ENCODE results near the gene ST7.
"Not testable (repeated sequence)": the region's sequence is repeated elsewhere in the genome, so short reads cannot be mapped to it uniquely, and the experiment has no call there.

ST7 gene

GRCh38 chr7:117210397-117210796, 257.1 kb downstream of the ST7 start:
- in situ Hi-C loops (cut with MboI; ENCODE audit: low sequenced_read_pairs), result no loop called here

- in situ Hi-C loops (cut with MboI; ENCODE audit: low sequenced_read_pairs), result no loop called here
These were observed 257.6 kb downstream of the ST7 start for GRCh38 chr7:117210908-117211307.

- in situ Hi-C loops (cut with MboI; ENCODE audit: low sequenced_read_pairs), result no loop called here
These were observed 258.3 kb downstream of the ST7 start for GRCh38 chr7:117211614-117212013.

- in situ Hi-C loops (cut with MboI; ENCODE audit: low sequenced_read_pairs), result no loop called here
These were observed 259.9 kb downstream of the ST7 start for GRCh38 chr7:117212969-117213877.

- in situ Hi-C loops (cut with MboI; ENCODE audit: low sequenced_read_pairs), result no loop called here
These were observed 262.7 kb downstream of the ST7 start for GRCh38 chr7:117216010-117216409.

- in situ Hi-C loops (cut with MboI; ENCODE audit: low sequenced_read_pairs), result no loop called here
These were observed 263.3 kb downstream of the ST7 start for GRCh38 chr7:117216436-117217069.

- in situ Hi-C loops (cut with MboI; ENCODE audit: low sequenced_read_pairs), result no loop called here
These were observed 264.1 kb downstream of the ST7 start for GRCh38 chr7:117217106-117218035.

- in situ Hi-C loops (cut with MboI; ENCODE audit: low sequenced_read_pairs), result no loop called here
These were observed 265.4 kb downstream of the ST7 start for GRCh38 chr7:117218700-117219099.

GRCh38 chr7:117219485-117219884, 266.2 kb downstream of the ST7 start:
- in situ Hi-C loops (cut with MboI; ENCODE audit: low sequenced_read_pairs), result no loop called here

- in situ Hi-C loops (cut with MboI; ENCODE audit: low sequenced_read_pairs), result no loop called here
These were observed 267.5 kb downstream of the ST7 start for GRCh38 chr7:117220836-117221235.

- in situ Hi-C loops (cut with MboI; ENCODE audit: low sequenced_read_pairs), result no loop called here
These were observed 272.2 kb downstream of the ST7 start for GRCh38 chr7:117225536-117225935.

- in situ Hi-C loops (cut with MboI; ENCODE audit: low sequenced_read_pairs), result no loop called here
These were observed 273.8 kb downstream of the ST7 start for GRCh38 chr7:117227091-117227490.

- in situ Hi-C loops (cut with MboI; ENCODE audit: low sequenced_read_pairs), result no loop called here
These were observed 276.0 kb downstream of the ST7 start for GRCh38 chr7:117229350-117229749.

- in situ Hi-C loops (cut with MboI; ENCODE audit: low sequenced_read_pairs), result no loop called here
These were observed 277.2 kb downstream of the ST7 start for GRCh38 chr7:117230276-117231046.

- in situ Hi-C loops (cut with MboI; ENCODE audit: low sequenced_read_pairs), result no loop called here
These were observed 277.7 kb downstream of the ST7 start for GRCh38 chr7:117231047-117231359.

- in situ Hi-C loops (cut with MboI; ENCODE audit: low sequenced_read_pairs), result no loop called here
These were observed 284.3 kb downstream of the ST7 start for GRCh38 chr7:117237646-117238045.

- in situ Hi-C loops (cut with MboI; ENCODE audit: low sequenced_read_pairs), result no loop called here
These were observed 285.2 kb downstream of the ST7 start for GRCh38 chr7:117238472-117238871.

GRCh38 chr7:117238937-117239336, 285.6 kb downstream of the ST7 start:
- in situ Hi-C loops (cut with MboI; ENCODE audit: low sequenced_read_pairs), result no loop called here

GRCh38 chr7:117241088-117241487, 287.8 kb downstream of the ST7 start:
- in situ Hi-C loops (cut with MboI; ENCODE audit: low sequenced_read_pairs), result no loop called here

GRCh38 chr7:117243390-117243789, 290.1 kb downstream of the ST7 start:
- in situ Hi-C loops (cut with MboI; ENCODE audit: low sequenced_read_pairs), result no loop called here

- in situ Hi-C loops (cut with MboI; ENCODE audit: low sequenced_read_pairs), result not testable (repeated sequence)
These were observed 292.4 kb downstream of the ST7 start for GRCh38 chr7:117245703-117246102.
